B cell (primary cell): Measurements from ENCODE around the gene AHRR. TPM values are rescaled to one million over a fixed set of nuclear protein-coding genes. Genes with fewer than 3 reads are reported as not detected.

Experiments
- ATAC-seq: fragments of 200-7000 bp; cut with Tn5 transposase; one replicate; pipeline ENCODE4 v1.10.0; 2021; ENCODE audit warnings: low read depth, mild to moderate bottlenecking, moderate number of reproducible peaks, moderate library complexity
- CTCF ChIA-PET: fragments of 350-600 bp; sonication (Branson Sonifier 250); formaldehyde crosslinking; loops from one replicate; lab custom pipeline; 2021; ENCODE audit warnings: antibody characterized with exemption, inconsistent platforms; lab: Charles Lee
- POLR2A ChIA-PET: fragments of 350-600 bp; sonication (Branson Sonifier 250); formaldehyde crosslinking; loops from one replicate; lab custom pipeline; 2021; ENCODE audit warnings: antibody characterized with exemption; lab: Charles Lee
- DNase-seq: peaks from one replicate; pipeline ENCODE4 v3.0.0; 2013
- H2AFZ ChIP-seq: 2 replicates; pipeline ENCODE4 v1.6.1; 2012; ENCODE audit warnings: mild to moderate bottlenecking, low read depth, low read length; ENCODE audit not compliant: insufficient read depth, poor library complexity, severe bottlenecking
- H3K27ac ChIP-seq, 2 donors: 1 replicate in 1 of 2; 2 replicates in 1 of 2; pipeline ENCODE4 v1.5.1; 2012 to 2013; ENCODE audit warnings: low read length in 2 of 2, mild to moderate bottlenecking in 2 of 2, moderate library complexity in 1 of 2
- H3K27me3 ChIP-seq, 4 experiments: fragments of 200-600 bp in 1 of 4; sonication (generic) in 1 of 4; replicated peaks in 1 of 4; 1 replicate in 2 of 4; 2 replicates in 2 of 4; pipeline versions ENCODE4 v1.6.1 to v1.7.0; 2013 to 2016; ENCODE audit warnings: low read length in 3 of 4, mild to moderate bottlenecking in 2 of 4, mixed read lengths in 1 of 4, moderate library complexity in 1 of 4; ENCODE audit not compliant: insufficient read depth in 4 of 4, control insufficient read depth in 3 of 4; ENCODE audit errors: control extremely low read depth in 1 of 4
- H3K36me3 ChIP-seq, 2 experiments: replicated peaks in 1 of 2; 1 replicate in 1 of 2; 2 replicates in 1 of 2; pipeline versions ENCODE4 v1.6.1 to v1.7.1; 2013; ENCODE audit warnings: low read length in 1 of 2; ENCODE audit not compliant: insufficient read depth in 2 of 2, control insufficient read depth in 1 of 2; ENCODE audit errors: control extremely low read depth in 1 of 2, extremely low read depth in 1 of 2
- H3K4me1 ChIP-seq, 2 donors: fragments of 200-600 bp in 1 of 2; sonication (generic) in 1 of 2; 1 replicate in 1 of 2; 2 replicates in 1 of 2; pipeline versions ENCODE4 v1.5.1 to v1.6.1; 2013 to 2017; ENCODE audit warnings: low read length in 2 of 2; ENCODE audit not compliant: control insufficient read depth in 2 of 2, insufficient read depth in 2 of 2
- H3K4me2 ChIP-seq: replicated peaks from 2 replicates; pipeline ENCODE3; 2012; ENCODE audit warnings: mild to moderate bottlenecking, low read depth, low read length; ENCODE audit not compliant: poor library complexity, severe bottlenecking
- H3K4me3 ChIP-seq, 5 experiments: fragments of 200-600 bp in 1 of 5; sonication (generic) in 1 of 5; 1 replicate in 3 of 5; 2 replicates in 2 of 5; pipeline versions ENCODE4 v1.5.1 to v1.7.0; 2011 to 2016; ENCODE audit warnings: low read length in 4 of 5, mild to moderate bottlenecking in 4 of 5, low read depth in 2 of 5, control low read depth in 1 of 5, moderate library complexity in 1 of 5; ENCODE audit not compliant: insufficient read depth in 1 of 5; ENCODE audit errors: control extremely low read depth in 1 of 5, extremely low read depth in 1 of 5
- H3K79me2 ChIP-seq: fragments of 200-600 bp; sonication (generic); one replicate; pipeline ENCODE4 v1.6.0; 2016; ENCODE audit warnings: low read length; ENCODE audit not compliant: control insufficient read depth, insufficient read depth
- H3K9ac ChIP-seq: fragments of 200-600 bp; sonication (generic); 2 replicates; pipeline ENCODE4 v1.6.1; 2017; ENCODE audit warnings: mild to moderate bottlenecking, low read length, moderate library complexity
- H3K9me3 ChIP-seq, 3 donors: one replicate each; pipeline versions ENCODE4 v1.6.1 to v1.7.1; 2013; ENCODE audit warnings: low read length in 2 of 3; ENCODE audit not compliant: control insufficient read depth in 2 of 3, insufficient read depth in 1 of 3; ENCODE audit errors: control extremely low read depth in 1 of 3
- H4K20me1 ChIP-seq: 2 replicates; pipeline ENCODE4 v1.6.0; 2012; ENCODE audit warnings: mild to moderate bottlenecking, low read length; ENCODE audit not compliant: insufficient read depth, control insufficient read depth, poor library complexity, severe bottlenecking
- H3K27ac Mint-ChIP-seq: one replicate; pipeline ENCODE4 v1.8.0; 2021; ENCODE audit warnings: mixed read lengths
- H3K27me3 Mint-ChIP-seq: one replicate; pipeline ENCODE4 v1.8.0; 2021; ENCODE audit warnings: mixed read lengths
- H3K4me1 Mint-ChIP-seq: one replicate; pipeline ENCODE4 v1.8.0; 2021; ENCODE audit warnings: mixed read lengths
- H3K4me3 Mint-ChIP-seq: one replicate; pipeline ENCODE4 v1.8.0; 2021; ENCODE audit warnings: mixed read lengths
- H3K9me3 Mint-ChIP-seq: one replicate; pipeline ENCODE4 v1.8.0; 2022; ENCODE audit warnings: mixed read lengths; ENCODE audit not compliant: insufficient read depth
- EZH2 ChIP-seq: IDR thresholded peaks from 2 replicates; pipeline ENCODE4 v1.6.1; 2012; ENCODE audit warnings: borderline replicate concordance, low read depth, mild to moderate bottlenecking, moderate library complexity, low read length; ENCODE audit not compliant: insufficient read depth, poor library complexity, severe bottlenecking
- WGBS: methylation state at CpG from one replicate; pipeline ENCODE4 v1.1.5; 2013; ENCODE audit warnings: missing lambda C conversion rate; ENCODE audit not compliant: insufficient coverage; 5-methylcytosine and 5-hydroxymethylcytosine counted together
- intact Hi-C: fragments of 100-400 bp; cut with micrococcal nuclease; formaldehyde crosslinking; loops from one replicate; pipeline ENCODE4 v1.10.0; 2022
- polyA plus RNA-seq: library from polyadenylated mRNA; depleted of rRNA; stranded (reverse); fragments of >200 nt; gene quantifications from 2 replicates; pipeline ENCODE4 v1.2.3, GENCODE V29; 2012
- total RNA-seq, 2 donors: library from RNA; stranded (reverse); fragments of 120-200 nt in 1 of 2; gene quantifications; 1 replicate in 1 of 2; 2 replicates in 1 of 2; pipeline versions ENCODE4 v1.2.3 to v1.2.4, GENCODE V29; 2013 to 2022
- TF ChIP-seq, protein P1 (sequence below): fragments of 200-600 bp; IDR thresholded peaks from one replicate; pipeline ENCODE4 v1.8.0; 2022; ENCODE audit warnings: antibody characterized with exemption, mild to moderate bottlenecking

AHRR gene
- total and polyA plus RNA-seq, 2 donors (not counting 1 experiment from before 2014, with no cell fraction given): 0.13 to 1.7 TPM

DNA sequence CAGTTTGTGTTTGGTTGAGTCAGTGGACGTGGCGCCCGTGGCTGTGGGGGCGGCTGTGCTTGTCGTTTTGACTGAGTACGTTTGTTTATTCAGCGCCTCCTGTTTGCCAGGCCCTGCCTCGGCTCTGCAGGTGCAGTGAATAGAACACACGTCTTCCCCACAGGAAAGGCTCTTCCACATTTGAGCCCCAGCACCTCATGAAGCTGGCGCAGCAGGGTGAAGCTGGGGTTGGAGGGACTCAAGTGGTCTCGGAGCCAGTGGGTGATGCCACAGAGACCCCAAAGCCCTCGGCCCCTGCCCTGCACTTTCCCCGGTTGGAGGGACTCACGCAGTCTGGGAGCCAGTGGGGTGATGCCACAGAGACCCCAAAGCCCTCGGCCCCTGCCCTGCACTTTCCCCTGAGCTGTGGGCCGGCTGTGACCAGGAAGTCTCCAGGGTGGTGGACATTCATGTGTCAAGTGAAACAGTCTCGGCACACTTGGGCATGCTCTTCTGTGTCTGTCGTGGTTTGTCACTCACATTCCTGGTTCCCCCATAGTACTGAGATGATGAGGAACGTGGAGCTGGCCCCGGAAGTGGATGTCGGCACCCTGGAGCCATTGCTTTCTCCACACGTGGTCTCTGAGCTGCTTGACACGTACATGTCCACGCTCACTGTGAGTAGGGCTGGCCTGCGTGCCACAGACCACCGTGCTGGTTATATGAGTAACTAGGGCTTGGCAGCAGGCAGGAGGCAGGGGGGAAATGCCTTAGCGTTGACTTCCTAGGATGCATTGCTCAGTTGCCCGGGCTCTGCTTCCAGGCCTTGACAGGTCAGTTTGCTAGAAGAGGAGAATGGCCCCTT is 135.1 kb downstream of the AHRR start:
- intact Hi-C loops: no loop called here
- CTCF ChIA-PET: interaction anchor here (1.7 kb wide), 1 partner anchor 11 kb away, joined by 8 read pairs; no protein-coding TSS in a partner anchor

More for the DNA sequence above, 135.1 kb downstream of the AHRR start:
- WGBS: 95% methylated on average over 28 of the region's 28 CpGs
- TF ChIP-seq EZH2: no peak
- TF ChIP-seq, protein P1, sequence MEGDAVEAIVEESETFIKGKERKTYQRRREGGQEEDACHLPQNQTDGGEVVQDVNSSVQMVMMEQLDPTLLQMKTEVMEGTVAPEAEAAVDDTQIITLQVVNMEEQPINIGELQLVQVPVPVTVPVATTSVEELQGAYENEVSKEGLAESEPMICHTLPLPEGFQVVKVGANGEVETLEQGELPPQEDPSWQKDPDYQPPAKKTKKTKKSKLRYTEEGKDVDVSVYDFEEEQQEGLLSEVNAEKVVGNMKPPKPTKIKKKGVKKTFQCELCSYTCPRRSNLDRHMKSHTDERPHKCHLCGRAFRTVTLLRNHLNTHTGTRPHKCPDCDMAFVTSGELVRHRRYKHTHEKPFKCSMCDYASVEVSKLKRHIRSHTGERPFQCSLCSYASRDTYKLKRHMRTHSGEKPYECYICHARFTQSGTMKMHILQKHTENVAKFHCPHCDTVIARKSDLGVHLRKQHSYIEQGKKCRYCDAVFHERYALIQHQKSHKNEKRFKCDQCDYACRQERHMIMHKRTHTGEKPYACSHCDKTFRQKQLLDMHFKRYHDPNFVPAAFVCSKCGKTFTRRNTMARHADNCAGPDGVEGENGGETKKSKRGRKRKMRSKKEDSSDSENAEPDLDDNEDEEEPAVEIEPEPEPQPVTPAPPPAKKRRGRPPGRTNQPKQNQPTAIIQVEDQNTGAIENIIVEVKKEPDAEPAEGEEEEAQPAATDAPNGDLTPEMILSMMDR: no peak
- Mint-ChIP-seq H3K27me3 (no peaks in the 10 kb centered on the region), H3K27ac (no peak overlapping the region), H3K9me3 (peaks cover 7% of the 10 kb centered on the region), H3K4me3 (no peak overlapping the region), H3K4me1 (peaks cover 3% of the 10 kb centered on the region)
- Histone ChIP-seq H3K9ac (no peak overlapping the region), H3K27ac (no peak overlapping the region), H3K36me3 (peaks cover 12 to 75% of the 10 kb centered on the region in 2 experiments), H4K20me1 (peaks cover 54% of the 10 kb centered on the region), H3K4me3 (no peak overlapping the region), H3K79me2 (peaks cover 71% of the 10 kb centered on the region), H3K4me1 (no peaks in the 10 kb centered on the region), H2AFZ (no peak overlapping the region), H3K4me2 (no peak overlapping the region), H3K27me3 (no peaks in the 10 kb centered on the region), H3K9me3 (peaks cover 4 to 11% (median 11%) of the 10 kb centered on the region in 3 donors)
- ATAC-seq: no peak
- POLR2A ChIA-PET: no interaction called here
- DNase-seq: no peak
